Loucy (cell line): Measurements from ENCODE around the gene ITGB4.
A peak's percentile ranks its signal among the peaks of the same experiment; 100 is the strongest.

ENCODE experiments used
- H2AFZ ChIP-seq: fragments of 200-600 bp; sonication (generic); 2 replicates; pipeline ENCODE4 v1.6.0; 2016; ENCODE audit warnings: antibody characterized with exemption, mild to moderate bottlenecking, low read length, moderate library complexity
- H3F3A ChIP-seq: fragments of 200-600 bp; 2 replicates; pipeline ENCODE4 v1.6.0; 2016; ENCODE audit warnings: antibody characterized with exemption, low read depth, mild to moderate bottlenecking
- H3K27me3 ChIP-seq: fragments of 200-600 bp; sonication (generic); 2 replicates; pipeline ENCODE4 v1.6.1; 2014; ENCODE audit warnings: low read length, mild to moderate bottlenecking; ENCODE audit not compliant: insufficient read depth, poor library complexity, severe bottlenecking
- H3K36me3 ChIP-seq: fragments of 200-600 bp; sonication (generic); 2 replicates; pipeline ENCODE4 v1.6.1; 2016; ENCODE audit warnings: low read length; ENCODE audit not compliant: insufficient read depth
- H3K4me1 ChIP-seq: fragments of 200-600 bp; sonication (generic); 2 replicates; pipeline ENCODE4 v1.5.1; 2014; ENCODE audit warnings: low read length, mild to moderate bottlenecking; ENCODE audit not compliant: insufficient read depth, poor library complexity, severe bottlenecking
- H3K4me2 ChIP-seq: fragments of 200-600 bp; sonication (generic); 2 replicates; pipeline ENCODE4 v1.6.0; 2014; ENCODE audit warnings: antibody characterized with exemption, low read length, low read depth, mild to moderate bottlenecking; ENCODE audit not compliant: poor library complexity, severe bottlenecking
- H3K4me3 ChIP-seq: fragments of 200-600 bp; sonication (generic); 2 replicates; pipeline ENCODE4 v1.5.1; 2014; ENCODE audit warnings: low read length, mild to moderate bottlenecking, mixed read lengths; ENCODE audit not compliant: poor library complexity, severe bottlenecking
- H3K79me2 ChIP-seq: fragments of 200-600 bp; sonication (generic); 2 replicates; pipeline ENCODE4 v1.6.1; 2014; ENCODE audit warnings: low read length; ENCODE audit not compliant: insufficient read depth
- H3K9ac ChIP-seq: fragments of 200-600 bp; sonication (generic); 2 replicates; pipeline ENCODE4 v1.6.0; 2014; ENCODE audit warnings: mild to moderate bottlenecking, low read depth, low read length, moderate library complexity; ENCODE audit not compliant: poor library complexity, severe bottlenecking
- H3K9me2 ChIP-seq: fragments of 200-600 bp; sonication (generic); replicated peaks from 2 replicates; pipeline ENCODE4 v1.6.1; 2016; ENCODE audit warnings: low read depth, low read length, mixed read lengths
- H3K9me3 ChIP-seq: fragments of 200-600 bp; sonication (generic); 2 replicates; pipeline ENCODE4 v1.6.1; 2014; ENCODE audit warnings: mild to moderate bottlenecking, antibody characterized with exemption, low read length, low read depth; ENCODE audit not compliant: insufficient read depth
- H4K20me1 ChIP-seq: fragments of 200-600 bp; sonication (generic); 2 replicates; pipeline ENCODE4 v1.6.0; 2014; ENCODE audit warnings: antibody characterized with exemption, low read length, mild to moderate bottlenecking; ENCODE audit not compliant: insufficient read depth, poor library complexity, severe bottlenecking
- EZH2phosphoT487 ChIP-seq: fragments of 200-600 bp; IDR thresholded peaks from 2 replicates; pipeline ENCODE4 v1.6.1; 2018; ENCODE audit warnings: antibody characterized with exemption, mild to moderate bottlenecking, moderate library complexity, borderline replicate concordance
- TF ChIP-seq, protein P1 (sequence below): fragments of 200-600 bp; sonication (generic); conservative IDR thresholded peaks from 2 replicates; pipeline ENCODE4 v1.5.1; 2014; ENCODE audit warnings: mild to moderate bottlenecking, antibody characterized with exemption, low read length

ITGB4 gene

DNA sequence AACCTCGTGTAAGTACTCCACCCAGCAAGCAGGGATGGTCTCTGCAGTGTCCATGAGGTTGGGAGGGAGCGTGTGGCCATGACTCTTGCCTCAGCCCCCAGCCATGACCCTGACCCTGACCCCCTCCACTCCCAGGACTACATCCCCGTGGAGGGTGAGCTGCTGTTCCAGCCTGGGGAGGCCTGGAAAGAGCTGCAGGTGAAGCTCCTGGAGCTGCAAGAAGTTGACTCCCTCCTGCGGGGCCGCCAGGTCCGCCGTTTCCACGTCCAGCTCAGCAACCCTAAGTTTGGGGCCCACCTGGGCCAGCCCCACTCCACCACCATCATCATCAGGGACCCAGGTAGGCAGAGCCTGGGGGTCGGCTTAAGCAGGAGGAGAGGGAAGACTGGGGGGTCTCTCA is 27.4 kb downstream of the ITGB4 start:
- Histone ChIP-seq H3K4me2 (no peak overlapping the region), H3K79me2 (no peaks in the 10 kb centered on the region), H3K9me3 (no peaks in the 10 kb centered on the region), H3K27me3 (no peaks in the 10 kb centered on the region), H3K4me3 (no peak overlapping the region), H3K9me2 (no peaks in the 10 kb centered on the region), H3K9ac (no peak overlapping the region), H3F3A (no peaks in the 10 kb centered on the region), H3K4me1 (peaks cover 5% of the 10 kb centered on the region), H3K36me3 (no peaks in the 10 kb centered on the region), H2AFZ (no peak overlapping the region), H4K20me1 (no peaks in the 10 kb centered on the region)
- TF ChIP-seq, protein P1, sequence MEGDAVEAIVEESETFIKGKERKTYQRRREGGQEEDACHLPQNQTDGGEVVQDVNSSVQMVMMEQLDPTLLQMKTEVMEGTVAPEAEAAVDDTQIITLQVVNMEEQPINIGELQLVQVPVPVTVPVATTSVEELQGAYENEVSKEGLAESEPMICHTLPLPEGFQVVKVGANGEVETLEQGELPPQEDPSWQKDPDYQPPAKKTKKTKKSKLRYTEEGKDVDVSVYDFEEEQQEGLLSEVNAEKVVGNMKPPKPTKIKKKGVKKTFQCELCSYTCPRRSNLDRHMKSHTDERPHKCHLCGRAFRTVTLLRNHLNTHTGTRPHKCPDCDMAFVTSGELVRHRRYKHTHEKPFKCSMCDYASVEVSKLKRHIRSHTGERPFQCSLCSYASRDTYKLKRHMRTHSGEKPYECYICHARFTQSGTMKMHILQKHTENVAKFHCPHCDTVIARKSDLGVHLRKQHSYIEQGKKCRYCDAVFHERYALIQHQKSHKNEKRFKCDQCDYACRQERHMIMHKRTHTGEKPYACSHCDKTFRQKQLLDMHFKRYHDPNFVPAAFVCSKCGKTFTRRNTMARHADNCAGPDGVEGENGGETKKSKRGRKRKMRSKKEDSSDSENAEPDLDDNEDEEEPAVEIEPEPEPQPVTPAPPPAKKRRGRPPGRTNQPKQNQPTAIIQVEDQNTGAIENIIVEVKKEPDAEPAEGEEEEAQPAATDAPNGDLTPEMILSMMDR = no peak
- TF ChIP-seq EZH2phosphoT487 = no peak

DNA sequence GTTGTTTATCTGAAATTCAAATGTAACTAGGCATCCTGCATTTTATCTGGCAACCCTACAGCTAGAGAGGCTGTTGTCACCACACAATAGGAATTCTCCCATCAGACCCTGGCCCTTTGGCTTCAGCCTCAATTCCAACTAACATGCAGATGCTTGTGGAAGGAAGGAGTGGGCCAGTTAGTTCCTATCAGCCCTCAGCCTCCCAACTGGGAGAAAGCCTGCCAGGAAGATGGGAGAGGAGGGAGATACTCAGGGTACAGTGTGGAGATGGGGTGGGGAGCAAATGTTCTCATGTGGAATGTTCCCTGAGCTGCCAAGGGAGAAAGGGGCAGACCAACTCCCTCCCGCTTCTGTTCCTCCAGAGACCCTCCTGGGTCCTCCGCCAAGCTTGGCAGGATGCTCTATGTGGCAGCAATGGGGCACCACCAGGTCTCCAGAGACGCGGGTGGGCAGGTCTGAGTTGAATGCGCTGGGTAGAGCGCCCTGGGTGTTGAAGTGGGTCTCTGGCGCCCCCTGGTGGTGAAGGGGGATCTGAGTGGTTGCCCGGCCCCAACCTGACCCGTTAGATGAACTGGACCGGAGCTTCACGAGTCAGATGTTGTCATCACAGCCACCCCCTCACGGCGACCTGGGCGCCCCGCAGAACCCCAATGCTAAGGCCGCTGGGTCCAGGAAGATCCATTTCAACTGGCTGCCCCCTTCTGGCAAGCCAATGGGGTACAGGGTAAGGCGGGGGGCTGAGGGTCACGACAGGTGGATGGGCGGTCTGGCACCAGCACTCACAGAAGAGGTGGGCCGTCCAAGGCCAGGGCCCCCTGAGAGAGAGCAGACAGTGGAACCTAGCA is 28.5 kb downstream of the ITGB4 start:
- Histone ChIP-seq H3K9me2 (no peaks in the 10 kb centered on the region), H3K36me3 (no peaks in the 10 kb centered on the region), H3K9ac (no peak overlapping the region), H3K27me3 (no peaks in the 10 kb centered on the region), H3K4me2 (peak overlapping the region; percentile 53), H3K4me1 (peaks cover 13% of the 10 kb centered on the region), H3K79me2 (no peaks in the 10 kb centered on the region), H3K4me3 (peak overlapping the region; percentile 41), H3K9me3 (no peaks in the 10 kb centered on the region), H3F3A (no peaks in the 10 kb centered on the region), H2AFZ (peak overlapping the region; percentile 82), H4K20me1 (no peaks in the 10 kb centered on the region)
- no peak for TF ChIP-seq EZH2phosphoT487
- TF ChIP-seq, protein P1 = peak; percentile 97

DNA sequence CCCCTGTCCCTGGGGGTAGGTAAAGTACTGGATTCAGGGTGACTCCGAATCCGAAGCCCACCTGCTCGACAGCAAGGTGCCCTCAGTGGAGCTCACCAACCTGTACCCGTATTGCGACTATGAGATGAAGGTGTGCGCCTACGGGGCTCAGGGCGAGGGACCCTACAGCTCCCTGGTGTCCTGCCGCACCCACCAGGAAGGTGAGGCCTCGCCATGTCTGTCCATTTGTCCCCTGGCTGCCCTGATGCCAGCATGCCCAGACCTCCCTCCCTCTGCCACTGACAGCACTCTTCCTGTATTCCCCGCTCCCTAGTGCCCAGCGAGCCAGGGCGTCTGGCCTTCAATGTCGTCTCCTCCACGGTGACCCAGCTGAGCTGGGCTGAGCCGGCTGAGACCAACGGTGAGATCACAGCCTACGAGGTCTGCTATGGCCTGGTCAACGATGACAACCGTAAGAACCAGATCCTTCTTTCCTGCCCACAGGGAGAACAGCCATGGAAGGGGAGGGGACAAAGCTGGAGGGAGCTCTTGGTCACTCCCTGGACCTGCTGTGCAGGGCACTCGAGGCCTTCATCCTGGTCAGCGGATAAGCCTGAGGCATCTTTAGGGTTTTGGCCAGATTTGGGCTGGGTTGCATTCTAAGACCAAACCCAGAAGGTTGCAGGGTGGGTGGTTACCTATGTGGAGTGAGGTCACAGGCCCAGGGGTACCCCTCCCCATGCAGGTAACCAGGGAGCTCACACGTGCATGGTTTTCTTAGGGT is 29.6 kb downstream of the ITGB4 start:
- no peaks in the 10 kb centered on the region for H3K36me3 ChIP-seq
- H3K9me2 ChIP-seq = no peaks in the 10 kb centered on the region
- TF ChIP-seq EZH2phosphoT487 = no peak
- TF ChIP-seq, protein P1 = no peak
- no peaks in the 10 kb centered on the region for H4K20me1 ChIP-seq
- H3K4me2 ChIP-seq = no peak overlapping the region
- no peaks in the 10 kb centered on the region for H3K27me3 ChIP-seq
- H3K9ac ChIP-seq = no peak overlapping the region
- no peaks in the 10 kb centered on the region for H3K9me3 ChIP-seq
- H3K79me2 ChIP-seq = no peaks in the 10 kb centered on the region
- H2AFZ ChIP-seq = no peak overlapping the region
- no peaks in the 10 kb centered on the region for H3F3A ChIP-seq
- no peak overlapping the region for H3K4me3 ChIP-seq
- H3K4me1 ChIP-seq = peaks cover 23% of the 10 kb centered on the region
